K562 (cell line): ENCODE measurements around the gene PSD4. TPM values are rescaled to one million over a fixed set of nuclear protein-coding genes. Genes with fewer than 3 reads are reported as not detected.

Experiments
- ATAC-seq: fragments of 200-7000 bp; cut with Tn5 transposase; 3 replicates; pipeline ENCODE4 v1.9.1; 2020; ENCODE audit warnings: moderate library complexity
- BruUV-seq: library from RNA; stranded (reverse); fragments of 400-500 nt; replicated peaks from 2 replicates; lab custom pipeline; 2021; lab: Mats Ljungman, UMichigan
- CTCF ChIA-PET: fragments of 300-600 bp; formaldehyde crosslinking; extraction: SDS; loops from one replicate; lab custom pipeline; 2021; ENCODE audit warnings: low intra/inter-chr PET ratio; lab: Yijun Ruan, JAX
- POLR2A ChIA-PET: fragments of 300-600, 350-650 bp; sonication (Branson Sonifier 250); formaldehyde crosslinking; extraction: SDS; loops from one replicate; lab custom pipeline; 2021; ENCODE audit warnings: antibody characterized with exemption, inconsistent platforms; lab: Yijun Ruan, JAX
- DNase-seq, 4 experiments: peaks; one replicate each; pipeline versions ENCODE4 v3.0.0 to v3.0.0-alpha.2; 2011 to 2018; ENCODE audit warnings: low spot score in 3 of 4, mixed read lengths in 3 of 4; ENCODE audit errors: extremely low read depth in 1 of 4
- FAIRE-seq: peaks from 2 replicates; lab custom pipeline; 2011; peaks lifted over from hg19 to GRCh38; lab: Jason Lieb, UNC
- H2AFZ ChIP-seq: 2 replicates; pipeline ENCODE4 v1.6.0; 2011; ENCODE audit warnings: low read depth, low read length, control low read depth, inconsistent platforms
- H3K27ac ChIP-seq: fragments of 200-600 bp; 3 replicates; pipeline ENCODE4 v1.8.0; 2011; ENCODE audit warnings: low read depth, mild to moderate bottlenecking, control low read depth, inconsistent platforms, low read length, moderate library complexity, mixed read lengths; ENCODE audit errors: extremely low read depth
- H3K27me3 ChIP-seq, 2 experiments: fragments of 300-600 bp in 1 of 2; 2 replicates in 1 of 2; 3 replicates in 1 of 2; pipeline versions ENCODE4 v1.6.0 to v1.8.0; 2011; ENCODE audit warnings: inconsistent platforms in 2 of 2, low read length in 2 of 2, mild to moderate bottlenecking in 1 of 2, mixed read lengths in 1 of 2, moderate library complexity in 1 of 2; ENCODE audit not compliant: control insufficient read depth in 2 of 2, insufficient read depth in 2 of 2
- H3K36me3 ChIP-seq: fragments of 300-600 bp; 3 replicates; pipeline ENCODE4 v1.8.0; 2011; ENCODE audit warnings: mild to moderate bottlenecking, low read length, inconsistent platforms; ENCODE audit not compliant: control insufficient read depth, insufficient read depth
- H3K4me1 ChIP-seq, 2 experiments: fragments of 200-600 bp in 1 of 2; replicated peaks in 1 of 2; 2 replicates in 1 of 2; 3 replicates in 1 of 2; pipeline versions ENCODE4 v1.5.1 to v1.8.0; 2011; ENCODE audit warnings: inconsistent platforms in 2 of 2, low read length in 2 of 2, mild to moderate bottlenecking in 1 of 2, mixed read lengths in 1 of 2, moderate library complexity in 1 of 2; ENCODE audit not compliant: control insufficient read depth in 2 of 2, insufficient read depth in 2 of 2
- H3K4me2 ChIP-seq: 2 replicates; pipeline ENCODE4 v1.6.1; 2011; ENCODE audit warnings: low read length, control low read depth, inconsistent platforms, mixed read lengths; ENCODE audit not compliant: insufficient read depth
- H3K4me3 ChIP-seq: fragments of 200-600 bp; sonication (generic), shearing (Covaris generic); 2 replicates; pipeline ENCODE4 v1.5.1; 2016; ENCODE audit warnings: control low read depth, inconsistent platforms
- H3K79me2 ChIP-seq: fragments of 200-600 bp; 3 replicates; pipeline ENCODE4 v1.8.0; 2011; ENCODE audit warnings: low read length, inconsistent platforms; ENCODE audit not compliant: control insufficient read depth, insufficient read depth
- H3K9ac ChIP-seq, 2 experiments: 2 replicates each; pipeline versions ENCODE4 v1.6.0 to v1.6.1; 2011; ENCODE audit warnings: low read depth in 2 of 2, low read length in 2 of 2, control low read depth in 1 of 2, inconsistent platforms in 1 of 2, mild to moderate bottlenecking in 1 of 2, mixed read lengths in 1 of 2; ENCODE audit not compliant: insufficient read depth in 1 of 2
- H3K9me1 ChIP-seq: one replicate; pipeline ENCODE4 v1.6.0; 2011; ENCODE audit warnings: inconsistent platforms, mild to moderate bottlenecking, low read length, moderate library complexity; ENCODE audit not compliant: control insufficient read depth, insufficient read depth
- H3K9me3 ChIP-seq: replicated peaks from 2 replicates; pipeline ENCODE4 v1.5.1; 2011; ENCODE audit warnings: low read depth, low read length, inconsistent platforms; ENCODE audit not compliant: control insufficient read depth, insufficient read depth
- H4K20me1 ChIP-seq: replicated peaks from 2 replicates; pipeline ENCODE4 v1.6.1; 2011; ENCODE audit warnings: low read length, inconsistent platforms, mixed read lengths; ENCODE audit not compliant: control insufficient read depth, insufficient read depth
- CCNT2 ChIP-seq: IDR thresholded peaks from 2 replicates; pipeline ENCODE4 v1.6.1; 2011; ENCODE audit warnings: borderline replicate concordance, low read depth, mild to moderate bottlenecking, moderate library complexity, mixed read lengths, low read length; ENCODE audit not compliant: insufficient read length; ENCODE audit errors: extremely low read depth
- NR2C1 ChIP-seq, 2 experiments: fragments of 450-650 bp; IDR thresholded peaks; 2 replicates each; pipeline ENCODE4 v1.6.1; 2017; ENCODE audit warnings: mild to moderate bottlenecking in 2 of 2, antibody characterized with exemption in 1 of 2, inconsistent platforms in 1 of 2, missing compliant biosample characterization in 1 of 2, missing genetic modification characterization in 1 of 2
- ZNF316 ChIP-seq: fragments of 450-650 bp; IDR thresholded peaks from 2 replicates; pipeline ENCODE4 v1.6.1; 2016
- WGBS: fragments of 100-300 bp; shearing (Covaris generic); methylation state at CpG from one replicate; pipeline ENCODE4 v1.1.6; 2016; ENCODE audit warnings: low coverage, mixed read lengths; ENCODE audit not compliant: insufficient coverage; ENCODE audit errors: missing lambda C conversion rate; 5-methylcytosine and 5-hydroxymethylcytosine counted together
- in situ Hi-C: fragments of 300-500 bp; cut with MboI; formaldehyde crosslinking; loops from 4 replicates; pipeline ENCODE4 v1.15.0; 2018; ENCODE audit warnings: inconsistent platforms, mixed read lengths
- intact Hi-C: fragments of 100-400 bp; cut with micrococcal nuclease; formaldehyde crosslinking; loops from 2 replicates; pipeline ENCODE4 v1.14.2; 2022
- polyA plus RNA-seq, 8 experiments: library from polyadenylated mRNA; depleted of rRNA in 4 of 8; stranded (reverse) in 5 of 8; unstranded in 3 of 8; fragments of >200 nt; fragmentation: Nextera tagmentation in 2 of 8; fragmentation: Illumina TruSeq in 1 of 8; extraction: Ambion mirVana in 2 of 8; extraction: Trizol in 1 of 8; gene quantifications; 2 replicates each; pipeline versions ENCODE4 v1.2.1 to v1.2.3, GENCODE V29; 2011 to 2014; ENCODE audit warnings: inconsistent platforms in 1 of 8, missing spikeins in 1 of 8
- total RNA-seq, 7 experiments: library from RNA; depleted of rRNA in 6 of 7; stranded (reverse); fragments of >200 nt in 6 of 7; fragmentation: Illumina TruSeq in 2 of 7; extraction: Trizol in 2 of 7; gene quantifications; 2 replicates each; pipeline versions ENCODE4 v1.2.1 to v1.2.3, GENCODE V29; 2011 to 2021; ENCODE audit warnings: low replicate concordance in 1 of 7

The PSD4 gene
- total and polyA plus RNA-seq, 9 of the 15 experiments (the other 6 are each of a cell fraction or from before 2014, with no cell fraction given) = 0.46 to 54.0 (median 20.8) TPM

DNA sequence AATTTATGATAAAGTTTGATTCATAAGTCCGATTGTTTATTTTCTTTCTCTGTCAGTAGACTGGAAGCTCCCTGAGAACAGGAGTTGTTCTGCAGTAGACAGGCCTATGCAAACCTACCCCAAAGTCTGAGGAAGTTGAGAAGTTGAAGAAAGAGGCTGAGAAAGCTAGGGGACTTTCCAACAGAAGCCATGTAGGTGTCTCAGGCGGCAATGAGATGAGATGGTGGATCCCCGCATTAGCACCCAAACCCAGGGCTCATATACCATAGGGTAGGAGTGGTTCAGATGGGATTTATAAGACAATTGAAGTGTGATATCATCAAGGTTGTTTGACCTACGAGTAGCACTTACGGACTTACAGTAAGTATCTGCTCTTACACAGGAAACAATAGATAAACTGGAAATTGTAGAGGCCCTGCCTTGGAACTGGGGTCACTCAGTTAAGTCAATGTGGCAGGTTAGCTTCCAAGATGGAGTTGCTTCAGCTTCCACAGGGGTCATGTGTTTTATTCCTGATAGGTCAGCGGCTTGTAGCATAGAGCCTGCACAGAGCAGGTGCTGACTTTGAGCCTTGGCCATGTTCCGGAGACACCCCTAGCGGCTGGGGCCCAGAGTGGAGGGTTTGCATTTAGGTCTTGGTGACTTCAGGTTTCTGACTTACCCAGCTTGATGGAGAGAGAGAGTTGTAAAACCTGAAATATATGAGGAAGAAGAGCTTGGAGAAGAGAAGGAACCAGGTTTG, 2.3 kb upstream of the PSD4 start:
- H3K36me3 ChIP-seq = peaks cover 6% of the 10 kb centered on the region; the same call in 1 of the 3 replicates
- peaks cover 2% of the 10 kb centered on the region for H3K9me1 ChIP-seq
- CTCF ChIA-PET = no interaction called here
- DNase-seq (no peak), FAIRE-seq (no peak), ATAC-seq (no peak)
- no peak overlapping the region for H3K27ac ChIP-seq
- H3K4me1 ChIP-seq = peaks cover 30 to 35% of the 10 kb centered on the region in 2 experiments
- BruUV-seq = no TSS peak
- no peaks in the 10 kb centered on the region for H4K20me1 ChIP-seq
- TF ChIP-seq CCNT2 = no peak
- no peak for TF ChIP-seq NR2C1 (IDR thresholded peaks at IDR 0.05)
- TF ChIP-seq NR2C1 (tag; IDR thresholded peaks at IDR 0.05) = 0 out of 2 replicates have a peak, but pooled peaks have one; percentile 19
- TF ChIP-seq ZNF316 = peak; percentile 33; the same call in 1 of the 2 replicates
- POLR2A ChIA-PET = interaction anchor here (0.6 to 1.1 kb wide), 3 partner anchors 10 to 64 kb away, joined by 4 read pairs; no protein-coding TSS in a partner anchor
- H3K9ac ChIP-seq = no peak overlapping the region
- no peaks in the 10 kb centered on the region for H3K27me3 ChIP-seq
- peaks cover 27% of the 10 kb centered on the region for H3K79me2 ChIP-seq
- in situ Hi-C loops (no loop called here), intact Hi-C loops (loop anchor here (5.0 kb wide), 1 partner anchor 34 kb away; no protein-coding TSS in a partner anchor)
- no peak overlapping the region for H3K4me3 ChIP-seq
- no peak overlapping the region for H3K4me2 ChIP-seq
- WGBS = 66% methylated on average over 8 of the region's 8 CpGs
- no peak overlapping the region for H2AFZ ChIP-seq
- H3K9me3 ChIP-seq = no peaks in the 10 kb centered on the region
